Tibial nerve (tissue), 4 donors: ENCODE measurements around the gene CTNNA1. TPM values are rescaled to one million over a fixed set of nuclear protein-coding genes. Genes with fewer than 3 reads are reported as not detected.
"Not testable (repeated sequence)": the region's sequence is repeated elsewhere in the genome, so short reads cannot be mapped to it uniquely, and the experiment has no call there.

Experiments
- DNase-seq, 2 donors: peaks; one replicate each; pipeline ENCODE4 v3.0.0-alpha.2; 2019; ENCODE audit warnings: low spot score in 2 of 2
- H3K27ac ChIP-seq, 4 donors: fragments of 200-600 bp; sonication (generic) in 3 of 4; one replicate each; pipeline ENCODE4 v1.5.1; 2017 to 2019; ENCODE audit warnings: mild to moderate bottlenecking in 1 of 4
- H3K27me3 ChIP-seq, 2 donors: fragments of 200-600 bp; sonication (generic) in 1 of 2; one replicate each; pipeline versions ENCODE4 v1.5.1 to v1.6.0; 2017 to 2019
- H3K36me3 ChIP-seq, 3 donors: fragments of 200-600 bp; sonication (generic); one replicate each; pipeline ENCODE4 v1.5.1; 2018 to 2019
- H3K4me1 ChIP-seq, 4 donors: fragments of 200-600 bp; sonication (generic) in 3 of 4; one replicate each; pipeline ENCODE4 v1.5.1; 2017 to 2019
- H3K4me3 ChIP-seq, 4 donors: fragments of 200-600 bp; sonication (generic) in 3 of 4; one replicate each; pipeline ENCODE4 v1.5.1; 2017 to 2019; ENCODE audit warnings: mild to moderate bottlenecking in 1 of 4, moderate library complexity in 1 of 4
- H3K9me3 ChIP-seq, 4 donors: fragments of 200-600 bp; sonication (generic) in 3 of 4; one replicate each; pipeline ENCODE4 v1.5.1; 2017 to 2019
- EP300 ChIP-seq, 2 donors: sonication (generic); formaldehyde crosslinking; IDR thresholded peaks; one replicate each; pipeline ENCODE4 v1.6.1; 2017; ENCODE audit warnings: antibody characterized with exemption in 2 of 2, mild to moderate bottlenecking in 1 of 2
- POLR2A ChIP-seq, 2 donors: fragments of 450-650 bp; IDR thresholded peaks; one replicate each; pipeline ENCODE4 v1.6.1; 2017; ENCODE audit warnings: antibody characterized with exemption in 2 of 2, mild to moderate bottlenecking in 2 of 2, moderate library complexity in 2 of 2
- whole genome bisulfite sequencing, 2 donors: methylation state at CpG; one replicate each; pipeline ENCODE4 v1.1.5; 2018; 5-methylcytosine and 5-hydroxymethylcytosine counted together
- total RNA-seq, 4 donors: library from RNA; depleted of rRNA; stranded (reverse); fragments of >200 nt; gene quantifications; one replicate each; pipeline ENCODE4 v1.1.0, GENCODE V29; 2016
- TF ChIP-seq, protein P1 (sequence below), 5 experiments: fragments of 200-600 bp in 3 of 5; fragments of 450-650 bp in 2 of 5; sonication (generic) in 3 of 5; IDR thresholded peaks; one replicate each; pipeline ENCODE4 v1.5.1; 2016 to 2019; ENCODE audit warnings: antibody characterized with exemption in 5 of 5, mild to moderate bottlenecking in 3 of 5, moderate library complexity in 2 of 5

Gene CTNNA1
- total RNA-seq, 4 donors from 2014 or later, result 292 to 447 (median 321) TPM

- WGBS, 2 donors, result 51 to 52% methylated on average over 2 of the region's 2 CpGs
- Histone ChIP-seq H3K27me3 (no peaks in the 10 kb centered on the region), H3K36me3 (peaks cover 0 to 26% (median 4%) of the 10 kb centered on the region in 3 donors), H3K9me3 (no peaks in the 10 kb centered on the region), H3K4me1 (peaks cover 0 to 29% (median 4%) of the 10 kb centered on the region in 4 donors), H3K4me3 (no peak overlapping the region), H3K27ac (no peak overlapping the region)
- no peak for TF ChIP-seq POLR2A (IDR thresholded peaks at IDR 0.05)
- TF ChIP-seq, protein P1, sequence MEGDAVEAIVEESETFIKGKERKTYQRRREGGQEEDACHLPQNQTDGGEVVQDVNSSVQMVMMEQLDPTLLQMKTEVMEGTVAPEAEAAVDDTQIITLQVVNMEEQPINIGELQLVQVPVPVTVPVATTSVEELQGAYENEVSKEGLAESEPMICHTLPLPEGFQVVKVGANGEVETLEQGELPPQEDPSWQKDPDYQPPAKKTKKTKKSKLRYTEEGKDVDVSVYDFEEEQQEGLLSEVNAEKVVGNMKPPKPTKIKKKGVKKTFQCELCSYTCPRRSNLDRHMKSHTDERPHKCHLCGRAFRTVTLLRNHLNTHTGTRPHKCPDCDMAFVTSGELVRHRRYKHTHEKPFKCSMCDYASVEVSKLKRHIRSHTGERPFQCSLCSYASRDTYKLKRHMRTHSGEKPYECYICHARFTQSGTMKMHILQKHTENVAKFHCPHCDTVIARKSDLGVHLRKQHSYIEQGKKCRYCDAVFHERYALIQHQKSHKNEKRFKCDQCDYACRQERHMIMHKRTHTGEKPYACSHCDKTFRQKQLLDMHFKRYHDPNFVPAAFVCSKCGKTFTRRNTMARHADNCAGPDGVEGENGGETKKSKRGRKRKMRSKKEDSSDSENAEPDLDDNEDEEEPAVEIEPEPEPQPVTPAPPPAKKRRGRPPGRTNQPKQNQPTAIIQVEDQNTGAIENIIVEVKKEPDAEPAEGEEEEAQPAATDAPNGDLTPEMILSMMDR (IDR thresholded peaks at IDR 0.05), result no peak
- TF ChIP-seq EP300 (IDR thresholded peaks at IDR 0.05), result no peak
- no peak for DNase-seq
Observed at GRCh38 chr5:138832218-138832617, 79.0 kb downstream of the CTNNA1 start.

DNA sequence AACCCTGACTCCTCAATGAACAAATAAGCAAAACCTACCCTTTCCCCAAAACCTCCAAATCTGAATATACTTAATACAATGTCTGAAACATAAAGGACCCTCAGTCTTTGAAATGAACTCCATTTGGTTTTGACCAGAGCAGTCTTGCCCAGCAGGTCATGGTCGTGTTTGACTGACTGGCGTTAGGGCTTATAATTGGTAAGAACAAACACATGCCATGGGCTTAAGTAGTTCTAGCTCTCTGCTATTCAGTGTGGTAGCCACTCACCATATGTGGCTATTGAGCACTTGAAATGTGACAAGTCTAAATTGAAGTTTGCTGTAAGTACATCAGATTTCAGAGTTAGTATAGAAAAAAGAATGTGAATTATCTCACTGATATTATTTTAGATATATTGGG lies 79.9 kb downstream of the CTNNA1 start:
- TF ChIP-seq, protein P1 (IDR thresholded peaks at IDR 0.05), result no peak
- no peak for TF ChIP-seq POLR2A (IDR thresholded peaks at IDR 0.05)
- TF ChIP-seq EP300 (IDR thresholded peaks at IDR 0.05), result no peak
- no peak overlapping the region for H3K27ac ChIP-seq
- no peak overlapping the region for H3K4me3 ChIP-seq
- peaks cover 0 to 17% (median 0%) of the 10 kb centered on the region in 3 donors for H3K36me3 ChIP-seq
- H3K9me3 ChIP-seq, result no peaks in the 10 kb centered on the region
- DNase-seq, result no peak
- H3K4me1 ChIP-seq, result peaks cover 0 to 29% (median 4%) of the 10 kb centered on the region in 4 donors
- no peaks in the 10 kb centered on the region for H3K27me3 ChIP-seq
- WGBS, 2 donors, result 52 to 62% methylated on average over 2 of the region's 2 CpGs

DNA sequence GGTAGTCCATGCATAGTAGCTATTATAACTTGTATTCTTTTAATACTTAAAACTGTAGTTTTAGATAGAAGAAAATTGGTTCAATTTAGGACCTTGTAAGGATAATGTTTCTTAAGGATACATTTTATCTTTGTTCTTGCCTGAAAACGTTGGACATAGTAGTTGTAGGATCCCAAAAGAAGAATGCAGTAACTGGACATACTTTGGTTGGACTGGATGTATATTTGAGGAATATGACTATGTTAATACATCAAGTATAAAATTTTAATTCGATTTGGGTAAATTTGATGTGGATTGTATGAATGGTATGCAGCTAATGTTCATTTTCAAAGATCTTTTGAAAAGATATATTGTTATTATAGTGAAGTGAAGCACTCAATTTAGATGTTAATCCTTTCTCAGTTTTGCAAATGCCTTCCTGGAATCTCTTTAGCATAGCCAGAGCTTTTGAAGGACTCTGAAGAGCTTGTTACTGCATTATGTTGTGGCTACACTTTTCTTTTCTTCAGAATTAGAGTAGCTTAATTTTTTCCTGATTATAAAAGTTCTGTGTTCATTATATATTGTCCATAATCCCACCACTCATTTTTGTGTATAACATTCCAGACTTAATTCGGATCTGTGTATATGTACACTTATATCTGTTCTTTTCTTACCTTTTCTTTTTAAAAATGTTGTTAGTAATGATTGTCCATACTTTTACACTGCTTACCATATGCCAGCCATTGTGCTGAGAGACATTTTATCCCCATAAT lies 80.7 kb downstream of the CTNNA1 start:
- Histone ChIP-seq H3K4me3 (no peak overlapping the region), H3K27ac (no peak overlapping the region), H3K27me3 (no peaks in the 10 kb centered on the region), H3K4me1 (peaks cover 0 to 29% (median 4%) of the 10 kb centered on the region in 4 donors), H3K36me3 (peaks cover 0 to 9% (median 0%) of the 10 kb centered on the region in 3 donors), H3K9me3 (no peaks in the 10 kb centered on the region)
- no peak for DNase-seq
- TF ChIP-seq, protein P1 (IDR thresholded peaks at IDR 0.05), result no peak
- 30 to 38% methylated on average over 3 of the region's 3 CpGs for WGBS, 2 donors

GRCh38 chr5:138834853-138835252 lies 81.6 kb downstream of the CTNNA1 start:
- H3K36me3 ChIP-seq, H3K27me3 ChIP-seq, DNase-seq, H3K27ac ChIP-seq, H3K4me3 ChIP-seq, H3K9me3 ChIP-seq: not testable (repeated sequence)
- H3K4me1 ChIP-seq, result peaks cover 0 to 34% (median 4%) of the 10 kb centered on the region in 4 donors
- WGBS, 2 donors, result 93 to 95% methylated on average over 6 of the region's 6 CpGs

- Histone ChIP-seq H3K36me3 (no peaks in the 10 kb centered on the region), H3K4me3 (no peak overlapping the region), H3K27me3 (no peaks in the 10 kb centered on the region), H3K9me3 (no peaks in the 10 kb centered on the region), H3K4me1 (peaks cover 0 to 37% (median 10%) of the 10 kb centered on the region in 4 donors), H3K27ac (no peak overlapping the region)
- no peak for TF ChIP-seq POLR2A (IDR thresholded peaks at IDR 0.05)
- no peak for TF ChIP-seq EP300 (IDR thresholded peaks at IDR 0.05)
- TF ChIP-seq, protein P1 (IDR thresholded peaks at IDR 0.05), result no peak
- DNase-seq, result no peak
- 94 to 95% methylated on average over 4 of the region's 4 CpGs for WGBS, 2 donors
Observed at GRCh38 chr5:138837160-138837559, 83.9 kb downstream of the CTNNA1 start.
